Measurements from ENCODE around the gene SCN2A. TPM values are rescaled to one million over a fixed set of nuclear protein-coding genes. Genes with fewer than 3 reads are reported as not detected.

Gene SCN2A
- total RNA-seq, 1 experiment from 2014 or later, result 0.07 TPM

GRCh38 chr2:165275932-165276331 is 36.7 kb downstream of the SCN2A start:
- TF ChIP-seq, protein P1, sequence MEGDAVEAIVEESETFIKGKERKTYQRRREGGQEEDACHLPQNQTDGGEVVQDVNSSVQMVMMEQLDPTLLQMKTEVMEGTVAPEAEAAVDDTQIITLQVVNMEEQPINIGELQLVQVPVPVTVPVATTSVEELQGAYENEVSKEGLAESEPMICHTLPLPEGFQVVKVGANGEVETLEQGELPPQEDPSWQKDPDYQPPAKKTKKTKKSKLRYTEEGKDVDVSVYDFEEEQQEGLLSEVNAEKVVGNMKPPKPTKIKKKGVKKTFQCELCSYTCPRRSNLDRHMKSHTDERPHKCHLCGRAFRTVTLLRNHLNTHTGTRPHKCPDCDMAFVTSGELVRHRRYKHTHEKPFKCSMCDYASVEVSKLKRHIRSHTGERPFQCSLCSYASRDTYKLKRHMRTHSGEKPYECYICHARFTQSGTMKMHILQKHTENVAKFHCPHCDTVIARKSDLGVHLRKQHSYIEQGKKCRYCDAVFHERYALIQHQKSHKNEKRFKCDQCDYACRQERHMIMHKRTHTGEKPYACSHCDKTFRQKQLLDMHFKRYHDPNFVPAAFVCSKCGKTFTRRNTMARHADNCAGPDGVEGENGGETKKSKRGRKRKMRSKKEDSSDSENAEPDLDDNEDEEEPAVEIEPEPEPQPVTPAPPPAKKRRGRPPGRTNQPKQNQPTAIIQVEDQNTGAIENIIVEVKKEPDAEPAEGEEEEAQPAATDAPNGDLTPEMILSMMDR (conservative IDR thresholded peaks at IDR 0.05; ENCODE audit: low read depth, low read length), result no peak
- TF ChIP-seq EZH2 (IDR thresholded peaks at IDR 0.05; ENCODE audit: low read length, unreplicated experiment) (no peak), EZH2phosphoT487 (IDR thresholded peaks at IDR 0.05; ENCODE audit: borderline replicate concordance, low read length) (no peak)
- H3K9me2 ChIP-seq (replicated peaks; ENCODE audit: low read length), result no peaks in the 10 kb centered on the region
- H3F3A ChIP-seq (ENCODE audit: low read length, unreplicated experiment), result no peaks in the 10 kb centered on the region
- ChIA-PET POLR2A (ENCODE audit: unreplicated experiment) (no interaction called here), CTCF (no interaction called here)
- H3K4me3 ChIP-seq (ENCODE audit: low read length), result no peak overlapping the region
- H2AFZ ChIP-seq (ENCODE audit: low read length), result no peak overlapping the region
- H3K79me2 ChIP-seq (ENCODE audit: low read length), result no peaks in the 10 kb centered on the region
- H3K36me3 ChIP-seq (ENCODE audit: low read depth, low read length), result no peaks in the 10 kb centered on the region
- no peaks in the 10 kb centered on the region for H4K20me1 ChIP-seq (ENCODE audit: low read length)
- ATAC-seq (no peak), DNase-seq (no peak)
- BruUV-seq (replicated peaks), result no TSS peak
- H3K4me1 ChIP-seq (ENCODE audit: insufficient read depth, low read length), result no peaks in the 10 kb centered on the region
- H3K27me3 ChIP-seq (ENCODE audit: low read length), result no peaks in the 10 kb centered on the region
- H3K4me2 ChIP-seq (ENCODE audit: low read length), result no peak overlapping the region
- no peaks in the 10 kb centered on the region for H3K9me3 ChIP-seq (ENCODE audit: low read length)
- no peak overlapping the region for H3K27ac ChIP-seq (ENCODE audit: low read length)
- intact Hi-C loops (cut with micrococcal nuclease), result no loop called here
- H3K9ac ChIP-seq (ENCODE audit: low read length), result no peak overlapping the region

GRCh38 chr2:165277295-165277694 is 38.1 kb downstream of the SCN2A start:
- H4K20me1 ChIP-seq (ENCODE audit: low read length), result no peaks in the 10 kb centered on the region
- H3K36me3 ChIP-seq (ENCODE audit: low read depth, low read length), result no peaks in the 10 kb centered on the region
- no peaks in the 10 kb centered on the region for H3K9me2 ChIP-seq (replicated peaks; ENCODE audit: low read length)
- intact Hi-C loops (cut with micrococcal nuclease), result no loop called here
- H3K4me3 ChIP-seq (ENCODE audit: low read length), result no peak overlapping the region
- no peak overlapping the region for H3K4me2 ChIP-seq (ENCODE audit: low read length)
- H3F3A ChIP-seq (ENCODE audit: low read length, unreplicated experiment), result no peaks in the 10 kb centered on the region
- no peaks in the 10 kb centered on the region for H3K79me2 ChIP-seq (ENCODE audit: low read length)
- no peak overlapping the region for H2AFZ ChIP-seq (ENCODE audit: low read length)
- ChIA-PET POLR2A (ENCODE audit: unreplicated experiment) (no interaction called here), CTCF (no interaction called here)
- no peaks in the 10 kb centered on the region for H3K27me3 ChIP-seq (ENCODE audit: low read length)
- H3K9me3 ChIP-seq (ENCODE audit: low read length), result no peaks in the 10 kb centered on the region
- TF ChIP-seq EZH2phosphoT487 (IDR thresholded peaks at IDR 0.05; ENCODE audit: borderline replicate concordance, low read length), result no peak
- TF ChIP-seq, protein P1 (conservative IDR thresholded peaks at IDR 0.05; ENCODE audit: low read depth, low read length), result no peak
- DNase-seq (no peak), ATAC-seq (no peak)
- 0 out of 2 replicates have a peak, but pooled peaks cover 3% of the 10 kb centered on the region for H3K4me1 ChIP-seq (ENCODE audit: insufficient read depth, low read length)
- BruUV-seq (replicated peaks), result no TSS peak
- H3K27ac ChIP-seq (ENCODE audit: low read length), result no peak overlapping the region
- no peak overlapping the region for H3K9ac ChIP-seq (ENCODE audit: low read length)

GRCh38 chr2:165277860-165278656 is 38.8 kb downstream of the SCN2A start:
- Histone ChIP-seq H3K27me3 (ENCODE audit: low read length) (no peaks in the 10 kb centered on the region), H3K27ac (ENCODE audit: low read length) (no peak overlapping the region), H3K9ac (ENCODE audit: low read length) (no peak overlapping the region), H3F3A (ENCODE audit: low read length, unreplicated experiment) (no peaks in the 10 kb centered on the region), H3K9me3 (ENCODE audit: low read length) (no peaks in the 10 kb centered on the region), H3K4me3 (ENCODE audit: low read length) (no peak overlapping the region), H2AFZ (ENCODE audit: low read length) (no peak overlapping the region), H3K79me2 (ENCODE audit: low read length) (no peaks in the 10 kb centered on the region), H4K20me1 (ENCODE audit: low read length) (no peaks in the 10 kb centered on the region), H3K36me3 (ENCODE audit: low read depth, low read length) (no peaks in the 10 kb centered on the region), H3K4me1 (ENCODE audit: insufficient read depth, low read length) (0 out of 2 replicates have a peak, but pooled peaks cover 3% of the 10 kb centered on the region), H3K4me2 (ENCODE audit: low read length) (no peak overlapping the region), H3K9me2 (replicated peaks; ENCODE audit: low read length) (no peaks in the 10 kb centered on the region)
- BruUV-seq (replicated peaks), result no TSS peak
- TF ChIP-seq EZH2phosphoT487 (IDR thresholded peaks at IDR 0.05; ENCODE audit: borderline replicate concordance, low read length) (no peak), EZH2 (IDR thresholded peaks at IDR 0.05; ENCODE audit: low read length, unreplicated experiment) (no peak)
- TF ChIP-seq, protein P1 (conservative IDR thresholded peaks at IDR 0.05; ENCODE audit: low read depth, low read length), result no peak
- ATAC-seq (no peak), DNase-seq (no peak)
- intact Hi-C loops (cut with micrococcal nuclease), result no loop called here
- CTCF ChIA-PET, result no interaction called here
- POLR2A ChIA-PET (ENCODE audit: unreplicated experiment), result no interaction called here
